Testis (tissue), 2 donors: Measurements from ENCODE around the gene PPP1R12A.

ENCODE experiments used
- POLR2A ChIP-seq: fragments of 450-650 bp; IDR thresholded peaks from one replicate; pipeline ENCODE4 v1.6.1; 2017; ENCODE audit warnings: antibody characterized with exemption, mild to moderate bottlenecking, moderate library complexity
- TF ChIP-seq, protein P1 (sequence below), 3 experiments: fragments of 450-650 bp in 2 of 3; fragments of 200-600 bp in 1 of 3; sonication (generic) in 1 of 3; IDR thresholded peaks; one replicate each; pipeline ENCODE4 v1.5.1; 2016 to 2019; ENCODE audit warnings: antibody characterized with exemption in 3 of 3, mild to moderate bottlenecking in 2 of 3, moderate library complexity in 1 of 3

DNA sequence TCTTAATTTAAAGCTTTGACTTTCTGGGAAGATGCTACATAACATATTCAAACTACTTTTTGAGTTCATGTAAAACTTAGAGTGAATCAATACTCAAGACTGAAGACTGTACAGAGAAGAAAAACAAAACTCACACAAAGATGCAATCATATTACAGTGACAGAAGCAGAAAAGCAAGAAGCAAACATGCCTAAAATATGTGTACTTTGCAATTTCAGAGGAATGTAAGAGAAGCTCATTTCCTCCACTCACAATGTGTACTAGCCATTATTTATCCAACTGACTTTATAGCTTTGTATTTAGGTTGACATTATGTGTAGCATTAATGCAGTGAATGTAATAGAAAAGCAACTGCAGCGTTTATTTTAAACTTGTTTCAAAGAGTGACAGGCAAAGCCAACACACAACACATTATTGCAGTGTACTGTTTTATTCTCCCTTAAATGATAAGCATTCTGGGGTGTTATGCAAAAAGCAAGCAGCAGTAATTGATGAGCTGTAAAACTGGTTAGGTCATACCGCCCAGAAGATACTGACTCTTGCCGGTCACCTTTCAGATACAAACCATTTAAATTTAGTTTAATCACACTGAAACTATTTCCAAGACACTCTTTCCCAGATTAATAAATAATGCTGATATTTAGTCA lies 156.0 kb downstream of the PPP1R12A start:
- TF ChIP-seq POLR2A, result no peak
- TF ChIP-seq, protein P1, sequence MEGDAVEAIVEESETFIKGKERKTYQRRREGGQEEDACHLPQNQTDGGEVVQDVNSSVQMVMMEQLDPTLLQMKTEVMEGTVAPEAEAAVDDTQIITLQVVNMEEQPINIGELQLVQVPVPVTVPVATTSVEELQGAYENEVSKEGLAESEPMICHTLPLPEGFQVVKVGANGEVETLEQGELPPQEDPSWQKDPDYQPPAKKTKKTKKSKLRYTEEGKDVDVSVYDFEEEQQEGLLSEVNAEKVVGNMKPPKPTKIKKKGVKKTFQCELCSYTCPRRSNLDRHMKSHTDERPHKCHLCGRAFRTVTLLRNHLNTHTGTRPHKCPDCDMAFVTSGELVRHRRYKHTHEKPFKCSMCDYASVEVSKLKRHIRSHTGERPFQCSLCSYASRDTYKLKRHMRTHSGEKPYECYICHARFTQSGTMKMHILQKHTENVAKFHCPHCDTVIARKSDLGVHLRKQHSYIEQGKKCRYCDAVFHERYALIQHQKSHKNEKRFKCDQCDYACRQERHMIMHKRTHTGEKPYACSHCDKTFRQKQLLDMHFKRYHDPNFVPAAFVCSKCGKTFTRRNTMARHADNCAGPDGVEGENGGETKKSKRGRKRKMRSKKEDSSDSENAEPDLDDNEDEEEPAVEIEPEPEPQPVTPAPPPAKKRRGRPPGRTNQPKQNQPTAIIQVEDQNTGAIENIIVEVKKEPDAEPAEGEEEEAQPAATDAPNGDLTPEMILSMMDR (IDR thresholded peaks at IDR 0.05), result no peak
